Liver (tissue), 9 donors: Measurements from ENCODE around the gene LAMB4. TPM values are rescaled to one million over a fixed set of nuclear protein-coding genes. Genes with fewer than 3 reads are reported as not detected.

Source experiments
- DNase-seq: peaks from one replicate; pipeline ENCODE4 v3.0.0-alpha.2; 2017; ENCODE audit warnings: low spot score
- H3K27ac ChIP-seq, 2 donors: one replicate each; pipeline ENCODE4 v1.7.0; 2013; ENCODE audit warnings: inconsistent platforms in 2 of 2, low read length in 2 of 2, control low read depth in 1 of 2, low read depth in 1 of 2, mild to moderate bottlenecking in 1 of 2
- H3K27me3 ChIP-seq, 4 donors: one replicate each; pipeline versions ENCODE4 v1.6.1 to v1.7.0; 2013; ENCODE audit warnings: low read length in 3 of 4, inconsistent platforms in 1 of 4, mild to moderate bottlenecking in 1 of 4, moderate library complexity in 1 of 4; ENCODE audit not compliant: control insufficient read depth in 4 of 4, insufficient read depth in 4 of 4
- H3K36me3 ChIP-seq, 4 donors: one replicate each; pipeline versions ENCODE4 v1.6.1 to v1.7.0; 2013; ENCODE audit warnings: low read length in 3 of 4, mild to moderate bottlenecking in 3 of 4, low read depth in 1 of 4, moderate library complexity in 1 of 4; ENCODE audit not compliant: control insufficient read depth in 4 of 4, insufficient read depth in 3 of 4
- H3K4me1 ChIP-seq, 4 donors: one replicate each; pipeline versions ENCODE4 v1.6.1 to v1.7.0; 2013; ENCODE audit warnings: low read length in 3 of 4, mild to moderate bottlenecking in 3 of 4, moderate library complexity in 1 of 4; ENCODE audit not compliant: control insufficient read depth in 4 of 4, insufficient read depth in 4 of 4
- H3K4me3 ChIP-seq, 3 donors: one replicate each; pipeline versions ENCODE4 v1.6.1 to v1.7.0; 2013; ENCODE audit warnings: low read length in 3 of 3, control low read depth in 1 of 3, low read depth in 1 of 3, mild to moderate bottlenecking in 1 of 3
- H3K9ac ChIP-seq, 2 donors: one replicate each; pipeline ENCODE4 v1.7.0; 2013; ENCODE audit warnings: low read length in 2 of 2, mild to moderate bottlenecking in 2 of 2, moderate library complexity in 2 of 2, control low read depth in 1 of 2, low read depth in 1 of 2
- H3K9me3 ChIP-seq, 4 donors: one replicate each; pipeline versions ENCODE4 v1.6.1 to v1.7.0; 2013; ENCODE audit warnings: low read length in 3 of 4; ENCODE audit not compliant: control insufficient read depth in 4 of 4
- ATF3 ChIP-seq: IDR thresholded peaks from 2 replicates; pipeline ENCODE4 v1.6.1; 2016; ENCODE audit warnings: antibody characterized with exemption
- CTCF ChIP-seq: fragments of 150-350 bp; IDR thresholded peaks from 2 replicates; pipeline ENCODE4 v1.5.1; 2017; ENCODE audit warnings: improper control_type of control experiment, low read depth, low read length; ENCODE audit not compliant: missing input control
- EGR1 ChIP-seq, 2 donors: IDR thresholded peaks; 2 replicates each; pipeline ENCODE4 v1.6.1; 2016 to 2018; ENCODE audit warnings: antibody characterized with exemption in 2 of 2, low read depth in 2 of 2
- FOXA1 ChIP-seq: IDR thresholded peaks from 2 replicates; pipeline ENCODE4 v1.6.1; 2016; ENCODE audit warnings: antibody characterized with exemption
- FOXA2 ChIP-seq: IDR thresholded peaks from 2 replicates; pipeline ENCODE4 v1.6.1; 2016; ENCODE audit warnings: antibody characterized with exemption
- GABPA ChIP-seq, 2 donors: IDR thresholded peaks in 1 of 2; conservative IDR thresholded peaks in 1 of 2; 2 replicates each; pipeline ENCODE4 v1.6.1; 2016; ENCODE audit warnings: antibody characterized with exemption in 2 of 2, mild to moderate bottlenecking in 1 of 2, moderate library complexity in 1 of 2
- HNF4G ChIP-seq: IDR thresholded peaks from 2 replicates; pipeline ENCODE4 v1.6.1; 2016; ENCODE audit warnings: antibody characterized with exemption
- MAX ChIP-seq: IDR thresholded peaks from 2 replicates; pipeline ENCODE4 v1.6.1; 2016; ENCODE audit warnings: antibody characterized with exemption
- NR2F2 ChIP-seq: IDR thresholded peaks from 2 replicates; pipeline ENCODE4 v1.6.1; 2016; ENCODE audit warnings: antibody characterized with exemption
- RAD21 ChIP-seq, 2 donors: IDR thresholded peaks; 2 replicates each; pipeline ENCODE4 v1.6.1; 2016; ENCODE audit warnings: antibody characterized with exemption in 2 of 2, mild to moderate bottlenecking in 2 of 2
- REST ChIP-seq: IDR thresholded peaks from 2 replicates; pipeline ENCODE4 v1.6.1; 2016; ENCODE audit warnings: antibody characterized with exemption, mild to moderate bottlenecking
- RXRA ChIP-seq, 2 donors: IDR thresholded peaks; 2 replicates each; pipeline ENCODE4 v1.6.1; 2017 to 2018; ENCODE audit warnings: antibody characterized with exemption in 2 of 2, mild to moderate bottlenecking in 1 of 2
- SP1 ChIP-seq: IDR thresholded peaks from 2 replicates; pipeline ENCODE4 v1.6.1; 2018; ENCODE audit warnings: antibody characterized with exemption, mild to moderate bottlenecking
- TAF1 ChIP-seq: conservative IDR thresholded peaks from 2 replicates; pipeline ENCODE4 v1.6.1; 2016; ENCODE audit warnings: antibody characterized with exemption, mild to moderate bottlenecking
- YY1 ChIP-seq: IDR thresholded peaks from 2 replicates; pipeline ENCODE4 v1.6.1; 2016; ENCODE audit warnings: antibody characterized with exemption, mild to moderate bottlenecking
- ZBTB33 ChIP-seq: IDR thresholded peaks from 2 replicates; pipeline ENCODE4 v1.6.1; 2016; ENCODE audit warnings: antibody characterized with exemption
- WGBS: extraction: QIAGEN DNeasy Blood & Tissue Kit; methylation state at CpG from one replicate; pipeline ENCODE4 v1.1.7; 2013; 5-methylcytosine and 5-hydroxymethylcytosine counted together
- polyA plus RNA-seq, 2 donors: library from polyadenylated mRNA; stranded (reverse) in 1 of 2; unstranded in 1 of 2; fragments of 200-250 nt in 1 of 2; fragments of >200 nt in 1 of 2; fragmentation: Nextera tagmentation in 1 of 2; extraction: Ambion mirVana in 1 of 2; gene quantifications; one replicate each; pipeline versions ENCODE4 v1.2.1 to v1.2.3, GENCODE V29; 2013 to 2015
- total RNA-seq, 2 donors: library from RNA; depleted of rRNA; stranded (reverse); fragments of >200 nt; gene quantifications; one replicate each; pipeline ENCODE4 v1.2.3, GENCODE V29; 2014
- donor health status: healthy.
- donor health status: healthy.
- donor health status: healthy.
- donor health status: healthy.
- donor health status: healthy.

LAMB4 gene
- total and polyA plus RNA-seq, 4 donors, result under 0.01 to 0.03 TPM; not detected in 2

GRCh38 chr7:108020585-108020984 lies 109.6 kb downstream of the LAMB4 start:
- no peak overlapping the region for H3K4me3 ChIP-seq
- DNase-seq, result no peak
- H3K9ac ChIP-seq, result no peak overlapping the region
- 71% methylated on average over 2 of the region's 2 CpGs for WGBS
- H3K4me1 ChIP-seq, result no peaks in the 10 kb centered on the region
- no peaks in the 10 kb centered on the region for H3K36me3 ChIP-seq
- H3K9me3 ChIP-seq, result no peaks in the 10 kb centered on the region
- H3K27me3 ChIP-seq, result peaks cover 0 to 2% (median 0%) of the 10 kb centered on the region in 4 donors
- TF ChIP-seq FOXA2 (no peak), GABPA (IDR thresholded peaks at IDR 0.05 in 1 of 2, conservative IDR thresholded peaks at IDR 0.05 in 1 of 2) (no peak), NR2F2 (no peak), ATF3 (no peak), FOXA1 (no peak), HNF4G (no peak), RXRA (IDR thresholded peaks at IDR 0.05) (no peak), CTCF (no peak), TAF1 (no peak), EGR1 (IDR thresholded peaks at IDR 0.05; ENCODE audit: low read depth in 2 of 2) (no peak), YY1 (no peak), SP1 (no peak), REST (no peak), RAD21 (IDR thresholded peaks at IDR 0.05) (no peak)
- no peak overlapping the region for H3K27ac ChIP-seq

GRCh38 chr7:108018668-108019067 lies 111.5 kb downstream of the LAMB4 start:
- Histone ChIP-seq H3K4me3 (no peak overlapping the region), H3K27ac (no peak overlapping the region), H3K36me3 (no peaks in the 10 kb centered on the region), H3K9ac (no peak overlapping the region), H3K27me3 (peaks cover 0 to under 1% (median 0%) of the 10 kb centered on the region in 4 donors), H3K4me1 (no peaks in the 10 kb centered on the region), H3K9me3 (no peaks in the 10 kb centered on the region)
- 90% methylated on average over 4 of the region's 4 CpGs for WGBS
- TF ChIP-seq FOXA2 (no peak), ZBTB33 (no peak), GABPA (IDR thresholded peaks at IDR 0.05 in 1 of 2, conservative IDR thresholded peaks at IDR 0.05 in 1 of 2) (no peak), HNF4G (no peak), RAD21 (IDR thresholded peaks at IDR 0.05) (no peak), REST (no peak), NR2F2 (no peak), CTCF (no peak), EGR1 (IDR thresholded peaks at IDR 0.05; ENCODE audit: low read depth in 2 of 2) (no peak), TAF1 (no peak), MAX (no peak), FOXA1 (no peak), RXRA (IDR thresholded peaks at IDR 0.05) (no peak)
- DNase-seq, result no peak
